HCT116 (cell line): ENCODE measurements around the gene PRKACA. TPM values are rescaled to one million over a fixed set of nuclear protein-coding genes. Genes with fewer than 3 reads are reported as not detected.
A peak's percentile ranks its signal among the peaks of the same experiment; 100 is the strongest.

ENCODE experiments used
- ATAC-seq: fragments of 200-7000 bp; cut with Tn5 transposase; 2 replicates; pipeline ENCODE4 v1.9.1; 2020; ENCODE audit warnings: mild to moderate bottlenecking, moderate library complexity
- BruUV-seq: library from RNA; stranded (reverse); fragments of 400-500 nt; replicated peaks from 2 replicates; lab custom pipeline; 2021; lab: Mats Ljungman, UMichigan
- CTCF ChIA-PET: fragments of 300-600 bp; sonication (Branson Sonifier 250); formaldehyde crosslinking; loops from one replicate; lab custom pipeline; 2021; ENCODE audit warnings: antibody characterized with exemption; lab: Charles Lee
- POLR2A ChIA-PET: fragments of 300-600, 350-600 bp; sonication (Branson Sonifier 250); formaldehyde crosslinking; loops from one replicate; lab custom pipeline; 2021; ENCODE audit warnings: antibody characterized with exemption; lab: Charles Lee
- RAD21 ChIA-PET, 2 experiments: fragments of 300-600 bp; sonication (Branson Sonifier 250); formaldehyde crosslinking; loops; one replicate each; lab custom pipeline; 2023; ENCODE audit warnings: low total read pairs in 2 of 2; ENCODE audit not compliant: uncharacterized antibody in 2 of 2, unreplicated experiment in 2 of 2, low non-redundant PET in 1 of 2; lab: Charles Lee
- DNase-seq: peaks from one replicate; pipeline ENCODE4 v3.0.0-alpha.2; 2010; ENCODE audit warnings: low read depth, low spot score
- H2AFZ ChIP-seq: fragments of 200-600 bp; shearing (Covaris generic), sonication (generic); 2 replicates; pipeline ENCODE4 v1.6.1; 2017; ENCODE audit warnings: low read depth, mixed run types, mixed read lengths, antibody characterized with exemption, low read length; ENCODE audit not compliant: poor library complexity, severe bottlenecking
- H3K27ac ChIP-seq: 2 replicates; pipeline ENCODE4 v1.5.1; 2012; ENCODE audit warnings: low read depth, low read length
- H3K27me3 ChIP-seq: fragments of 200-600 bp; sonication (generic); 2 replicates; pipeline ENCODE4 v1.6.1; 2016; ENCODE audit warnings: mixed run types, low read length, mixed read lengths; ENCODE audit not compliant: insufficient read depth
- H3K36me3 ChIP-seq, 2 experiments: fragments of 200-500 bp in 1 of 2; fragments of 200-600 bp in 1 of 2; sonication (Bioruptor generic) in 1 of 2; sonication (generic) in 1 of 2; 2 replicates each; pipeline versions ENCODE4 v1.5.1 to v1.6.1; 2014 to 2016; ENCODE audit warnings: low read length in 2 of 2, inconsistent platforms in 1 of 2, mixed read lengths in 1 of 2, mixed run types in 1 of 2; ENCODE audit not compliant: insufficient read depth in 2 of 2, control insufficient read depth in 1 of 2
- H3K4me1 ChIP-seq, 2 experiments: fragments of 200-600 bp in 1 of 2; sonication (generic) in 1 of 2; 2 replicates each; pipeline versions ENCODE4 v1.5.1 to v1.6.1; 2012 to 2017; ENCODE audit warnings: low read length in 2 of 2, inconsistent platforms in 1 of 2, mild to moderate bottlenecking in 1 of 2, mixed read lengths in 1 of 2, mixed run types in 1 of 2, moderate library complexity in 1 of 2; ENCODE audit not compliant: insufficient read depth in 2 of 2, control insufficient read depth in 1 of 2
- H3K4me2 ChIP-seq: fragments of 200-600 bp; sonication (generic); 2 replicates; pipeline ENCODE4 v1.6.1; 2017; ENCODE audit warnings: mixed run types, low read length, mixed read lengths
- H3K4me3 ChIP-seq, 2 experiments: fragments of 200-600 bp in 1 of 2; sonication (generic) in 1 of 2; replicated peaks in 1 of 2; 2 replicates each; pipeline ENCODE4 v1.5.1; 2011 to 2016; ENCODE audit warnings: low read length in 2 of 2, control low read depth in 1 of 2, low read depth in 1 of 2, mild to moderate bottlenecking in 1 of 2, mixed read lengths in 1 of 2, mixed run types in 1 of 2
- H3K79me2 ChIP-seq: fragments of 200-600 bp; sonication (generic); 2 replicates; pipeline ENCODE4 v1.6.1; 2017; ENCODE audit warnings: mild to moderate bottlenecking, mixed run types, low read length, moderate library complexity, mixed read lengths; ENCODE audit not compliant: insufficient read depth
- H3K9ac ChIP-seq: fragments of 200-600 bp; sonication (generic); 2 replicates; pipeline ENCODE4 v1.6.1; 2016; ENCODE audit warnings: low read length, mixed read lengths
- H3K9me2 ChIP-seq: fragments of 200-600 bp; sonication (generic), shearing (Covaris generic); 2 replicates; pipeline ENCODE4 v1.6.1; 2017; ENCODE audit warnings: mixed run types, mild to moderate bottlenecking, moderate library complexity; ENCODE audit not compliant: insufficient read depth
- H3K9me3 ChIP-seq, 2 experiments: fragments of 200-500 bp in 1 of 2; fragments of 200-600 bp in 1 of 2; sonication (Bioruptor generic) in 1 of 2; sonication (generic) in 1 of 2; 2 replicates each; pipeline ENCODE4 v1.6.1; 2014 to 2017; ENCODE audit warnings: low read length in 2 of 2, mixed read lengths in 2 of 2, inconsistent platforms in 1 of 2, low read depth in 1 of 2, mild to moderate bottlenecking in 1 of 2, mixed run types in 1 of 2, moderate library complexity in 1 of 2; ENCODE audit not compliant: control insufficient read depth in 1 of 2, insufficient read depth in 1 of 2
- H4K20me1 ChIP-seq: fragments of 200-600 bp; sonication (generic), shearing (Covaris generic); 2 replicates; pipeline ENCODE4 v1.6.1; 2017; ENCODE audit warnings: mixed run types, mild to moderate bottlenecking, moderate library complexity; ENCODE audit not compliant: insufficient read depth
- ELF1 ChIP-seq: IDR thresholded peaks from 2 replicates; pipeline ENCODE4 v1.6.1; 2012; ENCODE audit warnings: low read depth, borderline replicate concordance
- EZH2 ChIP-seq: fragments of 200-600 bp; sonication (generic); IDR thresholded peaks from 2 replicates; pipeline ENCODE4 v1.6.1; 2017; ENCODE audit warnings: antibody characterized with exemption, mixed run types
- RAD21 ChIP-seq: IDR thresholded peaks from 2 replicates; pipeline ENCODE4 v1.6.1; 2012; ENCODE audit warnings: low read depth, mild to moderate bottlenecking
- TCF7L2 ChIP-seq: IDR thresholded peaks from 2 replicates; pipeline ENCODE4 v1.7.0; 2011; ENCODE audit warnings: borderline replicate concordance, inconsistent platforms; ENCODE audit not compliant: insufficient read depth, insufficient read length; ENCODE audit errors: extremely low read depth
- YY1 ChIP-seq: IDR thresholded peaks from 2 replicates; pipeline ENCODE4 v1.6.1; 2011; ENCODE audit warnings: low read length, low read depth, moderate library complexity, mild to moderate bottlenecking; ENCODE audit not compliant: insufficient replicate concordance; ENCODE audit errors: extremely low read depth
- ZNF274 ChIP-seq: fragments of 200-500 bp; sonication (Bioruptor generic); IDR thresholded peaks from 2 replicates; pipeline ENCODE4 v1.6.1; 2014; ENCODE audit warnings: mild to moderate bottlenecking, low read depth, low read length, inconsistent platforms
- intact Hi-C: fragments of 100-400 bp; cut with micrococcal nuclease; formaldehyde crosslinking; loops from 2 replicates; pipeline ENCODE4 v1.10.0; 2022
- total RNA-seq: library from RNA; stranded (reverse); gene quantifications from one replicate; pipeline ENCODE4 v1.2.1, GENCODE V29; 2021; ENCODE audit not compliant: unreplicated experiment
- TF ChIP-seq, protein P1 (sequence below): IDR thresholded peaks from 2 replicates; pipeline ENCODE4 v1.6.1; 2012
- TF ChIP-seq, protein P2 (sequence below): IDR thresholded peaks from 2 replicates; pipeline ENCODE4 v1.6.1; 2012; ENCODE audit warnings: low read depth
- TF ChIP-seq, protein P3 (sequence below), 3 experiments: fragments of 200-600 bp in 1 of 3; sonication (generic) in 1 of 3; IDR thresholded peaks in 2 of 3; conservative IDR thresholded peaks in 1 of 3; 2 replicates each; pipeline ENCODE4 v1.5.1; 2012 to 2017; ENCODE audit warnings: low read depth in 2 of 3, low read length in 2 of 3, antibody characterized with exemption in 1 of 3, borderline replicate concordance in 1 of 3, control low read depth in 1 of 3, mild to moderate bottlenecking in 1 of 3, mixed read lengths in 1 of 3, mixed run types in 1 of 3, moderate library complexity in 1 of 3; ENCODE audit not compliant: insufficient read depth in 1 of 3

Gene PRKACA
- total RNA-seq, 1 experiment from 2014 or later, result 95.7 TPM

DNA sequence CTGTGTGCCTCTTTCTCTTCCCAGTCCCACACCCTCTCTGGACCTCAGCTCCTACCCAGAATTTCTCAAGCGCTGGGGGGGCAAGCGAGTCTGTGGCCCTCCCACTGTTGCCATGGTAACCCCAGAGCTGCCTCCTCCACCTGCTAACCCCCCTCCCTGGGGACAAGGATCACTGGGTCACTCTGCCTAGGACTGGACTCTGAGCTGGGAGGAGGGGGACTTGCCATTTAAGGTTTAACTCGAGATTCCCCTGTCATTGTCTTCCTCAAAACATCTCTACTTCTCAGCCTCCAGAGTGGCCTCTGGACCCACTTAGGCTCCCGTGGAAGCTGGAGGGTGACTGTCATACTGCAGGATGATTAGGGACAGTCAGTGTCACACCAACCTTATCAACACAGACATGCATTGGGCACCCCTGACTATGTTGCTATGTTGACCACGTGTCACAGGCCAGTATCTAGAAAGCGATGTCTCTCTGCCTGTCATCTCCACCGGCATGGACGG lies 57.9 kb downstream of the PRKACA start:
- Histone ChIP-seq H3K9me2 (no peaks in the 10 kb centered on the region), H3K4me2 (no peak overlapping the region), H4K20me1 (no peaks in the 10 kb centered on the region), H3K4me3 (no peak overlapping the region), H2AFZ (no peak overlapping the region), H3K79me2 (no peaks in the 10 kb centered on the region), H3K9ac (no peak overlapping the region), H3K4me1 (peaks cover 22 to 36% of the 10 kb centered on the region in 2 experiments), H3K36me3 (no peaks in the 10 kb centered on the region), H3K9me3 (no peaks in the 10 kb centered on the region), H3K27me3 (no peaks in the 10 kb centered on the region), H3K27ac (no peak overlapping the region)
- RAD21 ChIA-PET, result no interaction called here
- CTCF ChIA-PET, result interaction anchor here (0.6 to 5.7 kb wide), 16 partner anchors 8 to 218 kb away, joined by 3 to 83 read pairs (median 6); partner anchors contain the start of genes ASF1B, IL27RA, MISP3 and RFX1
- no peak for DNase-seq
- no peak for TF ChIP-seq EZH2
- TF ChIP-seq RAD21, result no peak
- TF ChIP-seq, protein P1, sequence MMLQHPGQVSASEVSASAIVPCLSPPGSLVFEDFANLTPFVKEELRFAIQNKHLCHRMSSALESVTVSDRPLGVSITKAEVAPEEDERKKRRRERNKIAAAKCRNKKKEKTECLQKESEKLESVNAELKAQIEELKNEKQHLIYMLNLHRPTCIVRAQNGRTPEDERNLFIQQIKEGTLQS, result no peak
- no peak for TF ChIP-seq TCF7L2
- TF ChIP-seq ELF1, result no peak
- no peak for TF ChIP-seq YY1
- POLR2A ChIA-PET, result no interaction called here
- ATAC-seq, result no peak
- intact Hi-C loops, result no loop called here
- no TSS peak for BruUV-seq

DNA sequence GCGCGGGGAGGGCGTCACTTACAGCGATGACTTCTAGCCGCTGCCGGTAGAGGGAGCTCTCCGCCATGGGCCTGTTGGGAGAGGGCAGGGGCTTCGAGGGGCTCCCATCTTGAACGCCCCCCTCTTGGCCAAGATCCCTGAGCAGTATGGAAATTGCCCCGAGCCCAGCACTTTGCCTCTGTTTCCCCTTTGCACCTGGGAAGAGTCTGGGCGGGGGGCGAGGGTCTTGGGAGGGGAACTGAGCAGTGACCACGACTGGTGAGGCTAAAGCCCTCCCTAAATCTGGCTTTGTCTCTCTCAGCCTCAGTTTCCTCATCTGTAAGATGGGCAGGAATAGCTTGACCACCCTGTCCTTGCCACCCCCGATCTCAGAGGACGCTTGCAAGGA lies 58.5 kb downstream of the PRKACA start:
- ATAC-seq, result peak; percentile 55; the same call in 1 of the 2 replicates
- ChIA-PET RAD21 (no interaction called here), POLR2A (interaction anchor here (0.6 kb wide), 2 partner anchors 203 to 428 kb away, joined by 3 to 4 read pairs; no protein-coding TSS in a partner anchor), CTCF (interaction anchor here (0.6 to 5.7 kb wide), 16 partner anchors 8 to 218 kb away, joined by 3 to 83 read pairs (median 6); partner anchors contain the start of genes ASF1B, IL27RA, MISP3 and RFX1)
- peak overlapping the region; percentile 81 for H3K4me2 ChIP-seq
- TF ChIP-seq, protein P2, sequence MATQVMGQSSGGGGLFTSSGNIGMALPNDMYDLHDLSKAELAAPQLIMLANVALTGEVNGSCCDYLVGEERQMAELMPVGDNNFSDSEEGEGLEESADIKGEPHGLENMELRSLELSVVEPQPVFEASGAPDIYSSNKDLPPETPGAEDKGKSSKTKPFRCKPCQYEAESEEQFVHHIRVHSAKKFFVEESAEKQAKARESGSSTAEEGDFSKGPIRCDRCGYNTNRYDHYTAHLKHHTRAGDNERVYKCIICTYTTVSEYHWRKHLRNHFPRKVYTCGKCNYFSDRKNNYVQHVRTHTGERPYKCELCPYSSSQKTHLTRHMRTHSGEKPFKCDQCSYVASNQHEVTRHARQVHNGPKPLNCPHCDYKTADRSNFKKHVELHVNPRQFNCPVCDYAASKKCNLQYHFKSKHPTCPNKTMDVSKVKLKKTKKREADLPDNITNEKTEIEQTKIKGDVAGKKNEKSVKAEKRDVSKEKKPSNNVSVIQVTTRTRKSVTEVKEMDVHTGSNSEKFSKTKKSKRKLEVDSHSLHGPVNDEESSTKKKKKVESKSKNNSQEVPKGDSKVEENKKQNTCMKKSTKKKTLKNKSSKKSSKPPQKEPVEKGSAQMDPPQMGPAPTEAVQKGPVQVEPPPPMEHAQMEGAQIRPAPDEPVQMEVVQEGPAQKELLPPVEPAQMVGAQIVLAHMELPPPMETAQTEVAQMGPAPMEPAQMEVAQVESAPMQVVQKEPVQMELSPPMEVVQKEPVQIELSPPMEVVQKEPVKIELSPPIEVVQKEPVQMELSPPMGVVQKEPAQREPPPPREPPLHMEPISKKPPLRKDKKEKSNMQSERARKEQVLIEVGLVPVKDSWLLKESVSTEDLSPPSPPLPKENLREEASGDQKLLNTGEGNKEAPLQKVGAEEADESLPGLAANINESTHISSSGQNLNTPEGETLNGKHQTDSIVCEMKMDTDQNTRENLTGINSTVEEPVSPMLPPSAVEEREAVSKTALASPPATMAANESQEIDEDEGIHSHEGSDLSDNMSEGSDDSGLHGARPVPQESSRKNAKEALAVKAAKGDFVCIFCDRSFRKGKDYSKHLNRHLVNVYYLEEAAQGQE, result no peak
- TF ChIP-seq, protein P3, sequence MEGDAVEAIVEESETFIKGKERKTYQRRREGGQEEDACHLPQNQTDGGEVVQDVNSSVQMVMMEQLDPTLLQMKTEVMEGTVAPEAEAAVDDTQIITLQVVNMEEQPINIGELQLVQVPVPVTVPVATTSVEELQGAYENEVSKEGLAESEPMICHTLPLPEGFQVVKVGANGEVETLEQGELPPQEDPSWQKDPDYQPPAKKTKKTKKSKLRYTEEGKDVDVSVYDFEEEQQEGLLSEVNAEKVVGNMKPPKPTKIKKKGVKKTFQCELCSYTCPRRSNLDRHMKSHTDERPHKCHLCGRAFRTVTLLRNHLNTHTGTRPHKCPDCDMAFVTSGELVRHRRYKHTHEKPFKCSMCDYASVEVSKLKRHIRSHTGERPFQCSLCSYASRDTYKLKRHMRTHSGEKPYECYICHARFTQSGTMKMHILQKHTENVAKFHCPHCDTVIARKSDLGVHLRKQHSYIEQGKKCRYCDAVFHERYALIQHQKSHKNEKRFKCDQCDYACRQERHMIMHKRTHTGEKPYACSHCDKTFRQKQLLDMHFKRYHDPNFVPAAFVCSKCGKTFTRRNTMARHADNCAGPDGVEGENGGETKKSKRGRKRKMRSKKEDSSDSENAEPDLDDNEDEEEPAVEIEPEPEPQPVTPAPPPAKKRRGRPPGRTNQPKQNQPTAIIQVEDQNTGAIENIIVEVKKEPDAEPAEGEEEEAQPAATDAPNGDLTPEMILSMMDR (IDR thresholded peaks at IDR 0.05 in 2 of 3, conservative IDR thresholded peaks at IDR 0.05 in 1 of 3; ENCODE audit: borderline replicate concordance in 1 of 3, insufficient read depth in 1 of 3, low read depth in 2 of 3, low read length in 2 of 3), result peak; percentile 41 to 92 (median 90); a peak in 5 of 6 replicates
- TF ChIP-seq RAD21, result peak; percentile 36
- no peak for TF ChIP-seq ZNF274
- H2AFZ ChIP-seq, result peak overlapping the region; percentile 73
- BruUV-seq, result no TSS peak
- intact Hi-C loops, result no loop called here
- peaks cover 22 to 36% of the 10 kb centered on the region in 2 experiments for H3K4me1 ChIP-seq
- no peaks in the 10 kb centered on the region for H3K79me2 ChIP-seq
- H3K9me3 ChIP-seq, result no peaks in the 10 kb centered on the region
- DNase-seq, result no peak
- H3K36me3 ChIP-seq, result no peaks in the 10 kb centered on the region
- no peak overlapping the region for H3K27ac ChIP-seq
- H4K20me1 ChIP-seq, result no peaks in the 10 kb centered on the region
- H3K27me3 ChIP-seq, result no peaks in the 10 kb centered on the region
- no peaks in the 10 kb centered on the region for H3K9me2 ChIP-seq
- H3K4me3 ChIP-seq, result peak overlapping the region in 1 of 2 experiments; percentile 56; a peak in 2 of 4 replicates
- H3K9ac ChIP-seq, result 0 out of 2 replicates have a peak overlapping the region, but pooled peaks have one; percentile 25
